ENCODE results near the gene SETD7. TPM values are rescaled to one million over a fixed set of nuclear protein-coding genes. Genes with fewer than 3 reads are reported as not detected.
"Not testable (repeated sequence)": the region's sequence is repeated elsewhere in the genome, so short reads cannot be mapped to it uniquely, and the experiment has no call there.

SETD7 gene
- total RNA-seq, 1 donor from 2014 or later = 11.1 TPM

GRCh38 chr4:139465922-139466321 is 90.1 kb downstream of the SETD7 start:
- no peak for DNase-seq
- no peak overlapping the region for H3K4me3 Mint-ChIP-seq
- ChIA-PET CTCF (no interaction called here), POLR2A (no interaction called here)
- peaks cover 10% of the 10 kb centered on the region for H3K9me3 Mint-ChIP-seq
- TF ChIP-seq CTCF (IDR thresholded peaks at IDR 0.05) = no peak
- no peak overlapping the region for H3K27ac Mint-ChIP-seq
- H3K36me3 Mint-ChIP-seq (ENCODE audit: low read depth) = peaks cover 28% of the 10 kb centered on the region
- intact Hi-C loops (cut with micrococcal nuclease) = no loop called here
- H3K4me1 Mint-ChIP-seq = peaks cover 27% of the 10 kb centered on the region
- ATAC-seq (ENCODE audit: low read depth) = no peak
- H3K27me3 Mint-ChIP-seq = no peaks in the 10 kb centered on the region

- CTCF ChIA-PET; DNase-seq; intact Hi-C loops (cut with micrococcal nuclease); H3K27me3 Mint-ChIP-seq; H3K4me3 Mint-ChIP-seq; ATAC-seq (ENCODE audit: low read depth); H3K27ac Mint-ChIP-seq; POLR2A ChIA-PET: not testable (repeated sequence)
- Mint-ChIP-seq H3K36me3 (ENCODE audit: low read depth) (peaks cover 35% of the 10 kb centered on the region), H3K4me1 (peaks cover 16% of the 10 kb centered on the region), H3K9me3 (peaks cover 10% of the 10 kb centered on the region)
These were observed 91.5 kb downstream of the SETD7 start for GRCh38 chr4:139464512-139464911.

- peaks cover 40% of the 10 kb centered on the region for H3K4me1 Mint-ChIP-seq
- intact Hi-C loops (cut with micrococcal nuclease) = no loop called here
- no peak for ATAC-seq (ENCODE audit: low read depth)
- H3K9me3 Mint-ChIP-seq = no peaks in the 10 kb centered on the region
- no peak overlapping the region for H3K27ac Mint-ChIP-seq
- no peak for TF ChIP-seq CTCF (IDR thresholded peaks at IDR 0.05)
- ChIA-PET CTCF (no interaction called here), POLR2A (no interaction called here)
- no peak for DNase-seq
- H3K27me3 Mint-ChIP-seq = no peaks in the 10 kb centered on the region
- no peak overlapping the region for H3K4me3 Mint-ChIP-seq
- H3K36me3 Mint-ChIP-seq (ENCODE audit: low read depth) = peaks cover 24% of the 10 kb centered on the region
These were observed 94.9 kb downstream of the SETD7 start for GRCh38 chr4:139461022-139461628.

GRCh38 chr4:139460565-139460964 is 95.5 kb downstream of the SETD7 start:
- intact Hi-C loops (cut with micrococcal nuclease) = no loop called here
- ChIA-PET POLR2A (no interaction called here), CTCF (no interaction called here)
- DNase-seq = no peak
- Mint-ChIP-seq H3K4me3 (no peak overlapping the region), H3K27me3 (no peaks in the 10 kb centered on the region), H3K36me3 (ENCODE audit: low read depth) (peaks cover 24% of the 10 kb centered on the region), H3K9me3 (no peaks in the 10 kb centered on the region), H3K4me1 (peaks cover 46% of the 10 kb centered on the region), H3K27ac (no peak overlapping the region)
- no peak for ATAC-seq (ENCODE audit: low read depth)
- TF ChIP-seq CTCF (IDR thresholded peaks at IDR 0.05) = no peak

- ATAC-seq (ENCODE audit: low read depth) (no peak), DNase-seq (no peak)
- H3K4me1 Mint-ChIP-seq = peaks cover 58% of the 10 kb centered on the region
- H3K4me3 Mint-ChIP-seq = no peak overlapping the region
- H3K9me3 Mint-ChIP-seq = no peaks in the 10 kb centered on the region
- POLR2A ChIA-PET = interaction anchor here (0.7 kb wide), 1 partner anchor 67 kb away, joined by 4 read pairs; no protein-coding TSS in a partner anchor
- no peak for TF ChIP-seq CTCF (IDR thresholded peaks at IDR 0.05)
- no peak overlapping the region for H3K27ac Mint-ChIP-seq
- CTCF ChIA-PET = no interaction called here
- no peaks in the 10 kb centered on the region for H3K27me3 Mint-ChIP-seq
- H3K36me3 Mint-ChIP-seq (ENCODE audit: low read depth) = peaks cover 26% of the 10 kb centered on the region
- intact Hi-C loops (cut with micrococcal nuclease) = no loop called here
These were observed 97.0 kb downstream of the SETD7 start for GRCh38 chr4:139458999-139459398.

- POLR2A ChIA-PET = no interaction called here
- no peak for ATAC-seq (ENCODE audit: low read depth)
These were observed 97.5 kb downstream of the SETD7 start for GRCh38 chr4:139458543-139458942.

More at GRCh38 chr4:139458543-139458942, 97.5 kb downstream of the SETD7 start:
- intact Hi-C loops (cut with micrococcal nuclease) = no loop called here
- H3K27me3 Mint-ChIP-seq = no peaks in the 10 kb centered on the region
- H3K27ac Mint-ChIP-seq = no peak overlapping the region
- no peak overlapping the region for H3K4me3 Mint-ChIP-seq
- DNase-seq = no peak
- no peaks in the 10 kb centered on the region for H3K9me3 Mint-ChIP-seq
- TF ChIP-seq CTCF (IDR thresholded peaks at IDR 0.05) = no peak
- peaks cover 57% of the 10 kb centered on the region for H3K4me1 Mint-ChIP-seq
- H3K36me3 Mint-ChIP-seq (ENCODE audit: low read depth) = peaks cover 25% of the 10 kb centered on the region
- CTCF ChIA-PET = no interaction called here

Measured in activated B cell treated with CpG ODN at 0.5 μM for 24 hours (primary cell).